Peyer's patch (tissue), 4 donors: Measurements from ENCODE around the gene SP8.

Experiments
- POLR2A ChIP-seq, 2 donors: fragments of 450-650 bp; IDR thresholded peaks; one replicate each; pipeline ENCODE4 v1.5.1; 2017; ENCODE audit warnings: antibody characterized with exemption in 2 of 2, mild to moderate bottlenecking in 2 of 2, moderate library complexity in 2 of 2
- TF ChIP-seq, protein P1 (sequence below), 6 experiments: fragments of 450-650 bp in 4 of 6; fragments of 200-600 bp in 2 of 6; sonication (generic) in 1 of 6; IDR thresholded peaks; one replicate each; pipeline ENCODE4 v1.5.1; 2017 to 2019; ENCODE audit warnings: antibody characterized with exemption in 6 of 6, mild to moderate bottlenecking in 3 of 6, moderate library complexity in 1 of 6

- TF ChIP-seq POLR2A (IDR thresholded peaks at IDR 0.05), result no peak
- TF ChIP-seq, protein P1, sequence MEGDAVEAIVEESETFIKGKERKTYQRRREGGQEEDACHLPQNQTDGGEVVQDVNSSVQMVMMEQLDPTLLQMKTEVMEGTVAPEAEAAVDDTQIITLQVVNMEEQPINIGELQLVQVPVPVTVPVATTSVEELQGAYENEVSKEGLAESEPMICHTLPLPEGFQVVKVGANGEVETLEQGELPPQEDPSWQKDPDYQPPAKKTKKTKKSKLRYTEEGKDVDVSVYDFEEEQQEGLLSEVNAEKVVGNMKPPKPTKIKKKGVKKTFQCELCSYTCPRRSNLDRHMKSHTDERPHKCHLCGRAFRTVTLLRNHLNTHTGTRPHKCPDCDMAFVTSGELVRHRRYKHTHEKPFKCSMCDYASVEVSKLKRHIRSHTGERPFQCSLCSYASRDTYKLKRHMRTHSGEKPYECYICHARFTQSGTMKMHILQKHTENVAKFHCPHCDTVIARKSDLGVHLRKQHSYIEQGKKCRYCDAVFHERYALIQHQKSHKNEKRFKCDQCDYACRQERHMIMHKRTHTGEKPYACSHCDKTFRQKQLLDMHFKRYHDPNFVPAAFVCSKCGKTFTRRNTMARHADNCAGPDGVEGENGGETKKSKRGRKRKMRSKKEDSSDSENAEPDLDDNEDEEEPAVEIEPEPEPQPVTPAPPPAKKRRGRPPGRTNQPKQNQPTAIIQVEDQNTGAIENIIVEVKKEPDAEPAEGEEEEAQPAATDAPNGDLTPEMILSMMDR (IDR thresholded peaks at IDR 0.05), result no peak
These were observed 5.1 kb upstream of the SP8 start for GRCh38 chr7:20791538-20792434.
